Spleen (tissue), 11 donors: ENCODE results near the gene PBX1. TPM values are rescaled to one million over a fixed set of nuclear protein-coding genes. Genes with fewer than 3 reads are reported as not detected.
A peak's percentile ranks its signal among the peaks of the same experiment; 100 is the strongest.

ENCODE experiments used
- DNase-seq: peaks from one replicate; pipeline ENCODE4 v3.0.0-alpha.2; 2020
- H3K27ac ChIP-seq, 8 donors: fragments of 200-600 bp; sonication (generic) in 7 of 8; 1 replicate in 4 of 8; 2 replicates in 4 of 8; pipeline versions ENCODE4 v1.5.0 to v1.8.0; 2016 to 2021; ENCODE audit warnings: inconsistent platforms in 4 of 8, mild to moderate bottlenecking in 4 of 8, moderate library complexity in 1 of 8
- H3K27me3 ChIP-seq, 7 donors: fragments of 200-600 bp; sonication (generic) in 6 of 7; replicated peaks in 1 of 7; 1 replicate in 4 of 7; 2 replicates in 3 of 7; pipeline versions ENCODE4 v1.5.0 to v1.8.0; 2016 to 2021; ENCODE audit warnings: inconsistent platforms in 3 of 7, mild to moderate bottlenecking in 1 of 7
- H3K36me3 ChIP-seq, 6 donors: fragments of 200-600 bp; sonication (generic) in 5 of 6; 1 replicate in 4 of 6; 2 replicates in 2 of 6; pipeline versions ENCODE4 v1.5.0 to v1.8.0; 2016 to 2021; ENCODE audit warnings: inconsistent platforms in 2 of 6
- H3K4me1 ChIP-seq, 6 donors: fragments of 200-600 bp; sonication (generic) in 5 of 6; 1 replicate in 3 of 6; 2 replicates in 3 of 6; pipeline versions ENCODE4 v1.5.0 to v1.8.0; 2016 to 2021; ENCODE audit warnings: inconsistent platforms in 3 of 6
- H3K4me3 ChIP-seq, 8 donors: fragments of 200-600 bp; sonication (generic) in 7 of 8; 1 replicate in 4 of 8; 2 replicates in 4 of 8; pipeline versions ENCODE4 v1.5.0 to v1.8.0; 2016 to 2021; ENCODE audit warnings: inconsistent platforms in 4 of 8, mild to moderate bottlenecking in 4 of 8, moderate library complexity in 2 of 8
- H3K9me3 ChIP-seq, 8 donors: fragments of 200-600 bp; sonication (generic) in 7 of 8; 1 replicate in 4 of 8; 2 replicates in 4 of 8; pipeline versions ENCODE4 v1.5.0 to v1.8.0; 2016 to 2021; ENCODE audit warnings: inconsistent platforms in 4 of 8
- CTCF ChIP-seq, 11 experiments: fragments of 200-600 bp in 7 of 11; fragments of 450-650 bp in 4 of 11; sonication (generic) in 4 of 11; IDR thresholded peaks in 8 of 11; conservative IDR thresholded peaks in 3 of 11; 1 replicate in 7 of 11; 2 replicates in 4 of 11; pipeline versions ENCODE4 v1.4.0 to v1.8.0; 2016 to 2021; ENCODE audit warnings: antibody characterized with exemption in 11 of 11, inconsistent platforms in 4 of 11, mild to moderate bottlenecking in 1 of 11
- POLR2A ChIP-seq, 3 donors: fragments of 450-650 bp; IDR thresholded peaks; one replicate each; pipeline ENCODE4 v1.5.1; 2017; ENCODE audit warnings: antibody characterized with exemption in 3 of 3, mild to moderate bottlenecking in 1 of 3
- POLR2AphosphoS5 ChIP-seq, 3 donors: sonication (generic); formaldehyde crosslinking; IDR thresholded peaks; one replicate each; pipeline ENCODE4 v1.5.1; 2017; ENCODE audit warnings: antibody characterized with exemption in 3 of 3
- WGBS, 5 donors: extraction: QIAGEN DNeasy Blood & Tissue Kit in 3 of 5; methylation state at CpG; one replicate each; pipeline versions ENCODE4 v1.1.5 to v1.1.7; 2013 to 2018; 5-methylcytosine and 5-hydroxymethylcytosine counted together
- intact Hi-C: fragments of 100-400 bp; cut with DNase I; formaldehyde crosslinking; loops from one replicate; pipeline ENCODE4 v1.15.0; 2023; ENCODE audit warnings: low total_unique reads
- polyA plus RNA-seq, 3 donors: library from polyadenylated mRNA; stranded (reverse); fragments of 200-250 nt; gene quantifications; one replicate each; pipeline ENCODE4 v1.2.1, GENCODE V29; 2013
- total RNA-seq, 7 donors: library from RNA; depleted of rRNA in 3 of 7; stranded (reverse); fragments of >200 nt in 3 of 7; fragmentation: NEBNext Ultra II Directional in 4 of 7; extraction: Animal tissue kit (Norgen Biotek cat#: 25700) in 4 of 7; gene quantifications; one replicate each; pipeline versions ENCODE4 v1.1.0 to v1.2.1, GENCODE V29; 2016 to 2021
- donor health status: healthy with polysubstance abuse.
- donor health status: DM: no; HTN: no; CAD: no; lungs with moderate emphysema.
- donor health status: DM: no; HTN: no; CAD: no.
- donor health status: Bipolar disorder and iron deficiency.
- donor health status: healthy.
- donor health status: DM: no; HTN: no; CAD: no.
- donor health status: DM: yes; HTN: yes; CAD: no.

PBX1 gene
- total and polyA plus RNA-seq, 10 donors, result 3.4 to 79.5 (median 31.8) TPM

DNA sequence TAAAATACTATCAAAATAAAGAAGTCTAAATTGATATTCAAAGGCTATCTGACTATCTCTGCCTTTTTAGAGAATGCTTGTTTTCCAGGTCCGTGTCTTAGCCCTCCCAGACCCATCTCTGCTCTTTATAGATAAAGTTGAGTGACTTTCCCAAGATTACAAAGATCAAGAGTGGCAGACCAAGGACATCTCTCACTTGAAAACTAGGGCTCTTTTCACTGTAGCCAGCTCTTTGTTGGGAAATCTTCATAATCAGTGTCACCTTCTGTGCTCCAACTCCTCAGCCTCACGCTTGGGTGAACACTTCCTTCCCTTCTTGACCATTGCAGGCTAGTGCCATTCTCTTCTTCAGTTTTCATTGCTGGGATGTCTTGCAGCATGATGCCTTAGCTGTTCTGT, 211.1 kb downstream of the PBX1 start:
- H3K36me3 ChIP-seq, result no peaks in the 10 kb centered on the region
- H3K27ac ChIP-seq, result no peak overlapping the region
- no peak for TF ChIP-seq POLR2AphosphoS5 (IDR thresholded peaks at IDR 0.05)
- TF ChIP-seq CTCF (IDR thresholded peaks at IDR 0.05 in 8 of 11, conservative IDR thresholded peaks at IDR 0.05 in 3 of 11), result no peak
- no peak for TF ChIP-seq POLR2A (IDR thresholded peaks at IDR 0.05)
- peaks cover 0 to 12% (median under 1%) of the 10 kb centered on the region in 6 donors for H3K4me1 ChIP-seq
- no peaks in the 10 kb centered on the region for H3K27me3 ChIP-seq
- no peak overlapping the region for H3K4me3 ChIP-seq
- no peak for DNase-seq
- WGBS, 5 donors, result 68 to 86% (median 74%) methylated on average over 2 of the region's 2 CpGs
- intact Hi-C loops, result no loop called here
- H3K9me3 ChIP-seq, result no peaks in the 10 kb centered on the region

DNA sequence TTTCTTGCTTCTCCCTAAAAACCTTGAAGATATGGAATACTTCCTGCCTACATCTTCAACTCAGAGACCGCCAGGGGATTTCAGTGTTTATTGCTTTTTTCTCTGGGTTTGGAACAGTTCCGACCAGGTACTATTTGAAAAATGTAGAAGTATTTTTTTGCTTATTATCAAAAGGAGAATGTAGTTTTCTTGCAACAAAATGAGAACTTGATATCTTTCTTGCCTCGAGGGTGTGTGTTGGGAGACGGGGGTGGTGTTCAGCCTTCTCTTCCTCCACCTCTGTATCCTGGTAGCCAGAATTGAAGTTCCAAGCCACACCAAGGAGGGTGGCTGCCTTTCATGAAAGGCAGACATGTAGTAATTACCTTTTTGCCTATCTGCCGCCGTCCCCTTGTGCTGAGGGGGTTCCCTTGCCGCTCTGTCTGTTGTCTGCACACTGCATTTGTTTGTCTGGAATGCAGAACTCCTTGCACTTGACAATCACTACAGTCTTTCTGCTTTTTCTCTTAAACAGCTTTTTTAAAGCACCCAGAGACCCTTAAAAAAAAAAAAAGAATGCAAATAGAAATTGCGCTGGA, 212.1 kb downstream of the PBX1 start:
- no peaks in the 10 kb centered on the region for H3K27me3 ChIP-seq
- intact Hi-C loops, result no loop called here
- no peak for DNase-seq
- no peaks in the 10 kb centered on the region for H3K36me3 ChIP-seq
- TF ChIP-seq CTCF (IDR thresholded peaks at IDR 0.05 in 8 of 11, conservative IDR thresholded peaks at IDR 0.05 in 3 of 11), result no peak
- no peak for TF ChIP-seq POLR2A (IDR thresholded peaks at IDR 0.05)
- no peak for TF ChIP-seq POLR2AphosphoS5 (IDR thresholded peaks at IDR 0.05)
- no peak overlapping the region for H3K27ac ChIP-seq
- H3K4me1 ChIP-seq, result peaks cover 0 to 12% (median 0%) of the 10 kb centered on the region in 6 donors
- H3K9me3 ChIP-seq, result no peaks in the 10 kb centered on the region
- no peak overlapping the region for H3K4me3 ChIP-seq
- 76 to 88% (median 82%) methylated on average over 8 of the region's 8 CpGs for WGBS, 5 donors

DNA sequence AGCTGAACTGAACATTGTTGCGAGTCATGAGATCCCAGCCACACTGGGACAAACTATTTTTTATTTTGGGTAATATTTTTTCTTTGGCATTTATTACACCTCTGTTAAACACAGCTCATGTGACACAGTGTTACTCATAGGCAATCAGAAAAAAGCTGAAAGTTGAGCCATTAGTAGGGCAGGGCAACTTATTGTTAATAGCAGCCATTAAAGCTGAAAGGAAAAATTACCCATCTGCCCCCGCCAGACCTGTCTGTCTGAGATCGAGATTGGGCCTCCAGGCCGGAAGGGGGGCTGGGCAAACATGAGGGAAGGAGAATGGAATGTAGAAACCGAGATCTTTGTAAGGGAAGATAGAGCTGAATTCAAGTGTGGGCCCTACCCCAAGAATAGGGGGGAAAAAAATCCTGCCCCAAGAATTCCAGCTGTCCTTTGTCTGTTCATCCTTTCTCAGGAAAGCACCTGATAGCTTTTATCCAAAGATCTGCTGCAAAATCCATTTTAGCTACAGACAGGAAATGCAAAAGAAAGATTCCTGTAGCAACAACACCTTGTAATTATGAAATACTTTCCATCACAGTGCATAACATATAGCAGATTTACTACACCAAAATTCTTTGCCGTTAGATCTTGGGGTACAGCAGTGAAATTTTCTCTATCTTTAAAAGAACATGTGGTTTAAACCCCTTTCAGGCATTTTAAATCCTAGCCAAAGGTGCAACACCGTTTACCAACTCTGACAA, 212.8 kb downstream of the PBX1 start:
- TF ChIP-seq POLR2A (IDR thresholded peaks at IDR 0.05) (no peak), POLR2AphosphoS5 (IDR thresholded peaks at IDR 0.05) (no peak), CTCF (IDR thresholded peaks at IDR 0.05 in 8 of 11, conservative IDR thresholded peaks at IDR 0.05 in 3 of 11) (no peak)
- no peak for DNase-seq
- no peaks in the 10 kb centered on the region for H3K9me3 ChIP-seq
- WGBS, 5 donors, result 67 to 86% (median 80%) methylated on average over 7 of the region's 7 CpGs
- no peaks in the 10 kb centered on the region for H3K27me3 ChIP-seq
- no peak overlapping the region for H3K4me3 ChIP-seq
- intact Hi-C loops, result no loop called here
- no peaks in the 10 kb centered on the region for H3K36me3 ChIP-seq
- no peak overlapping the region for H3K27ac ChIP-seq
- peaks cover 0 to 12% (median 0%) of the 10 kb centered on the region in 6 donors for H3K4me1 ChIP-seq

GRCh38 chr1:164772635-164773034, 213.7 kb downstream of the PBX1 start:
- TF ChIP-seq POLR2A (IDR thresholded peaks at IDR 0.05), result no peak
- no peak for TF ChIP-seq CTCF (IDR thresholded peaks at IDR 0.05 in 8 of 11, conservative IDR thresholded peaks at IDR 0.05 in 3 of 11)
- TF ChIP-seq POLR2AphosphoS5 (IDR thresholded peaks at IDR 0.05), result peak in 1 of 3 donors; percentile 10
- Histone ChIP-seq H3K4me1 (peaks cover 0 to 12% (median 0%) of the 10 kb centered on the region in 6 donors), H3K36me3 (no peaks in the 10 kb centered on the region), H3K4me3 (no peak overlapping the region), H3K27me3 (no peaks in the 10 kb centered on the region), H3K27ac (peak overlapping the region in 1 of 8 donors; percentile 40), H3K9me3 (no peaks in the 10 kb centered on the region)
- intact Hi-C loops, result no loop called here
- DNase-seq, result no peak
- WGBS, 5 donors, result 61 to 83% (median 78%) methylated on average over 4 of the region's 4 CpGs
